GM23338 (cell line): Measurements from ENCODE around the gene B3GAT2. TPM values are rescaled to one million over a fixed set of nuclear protein-coding genes. Genes with fewer than 3 reads are reported as not detected.

ENCODE experiments used
- ATAC-seq: fragments of 200-7000 bp; cut with Tn5 transposase; 3 replicates; pipeline ENCODE4 v1.9.1; 2020
- DNase-seq: peaks from one replicate; pipeline ENCODE4 v3.0.0-alpha.2; 2015; ENCODE audit warnings: low spot score
- H2AFZ ChIP-seq: fragments of 200-600 bp; sonication (generic); 2 replicates; pipeline ENCODE4 v1.8.0; 2016; ENCODE audit warnings: antibody characterized with exemption, mild to moderate bottlenecking, moderate library complexity
- H3F3A ChIP-seq: fragments of 200-600 bp; sonication (generic); replicated peaks from 2 replicates; pipeline ENCODE4 v1.8.0; 2017; ENCODE audit warnings: antibody characterized with exemption, mixed run types, low read depth
- H3K27ac ChIP-seq: fragments of 200-600 bp; sonication (generic); 2 replicates; pipeline ENCODE4 v1.6.1; 2016; ENCODE audit warnings: low read depth
- H3K27me3 ChIP-seq: fragments of 200-600 bp; sonication (generic); 2 replicates; pipeline ENCODE4 v1.8.0; 2016; ENCODE audit warnings: mild to moderate bottlenecking, mixed run types, moderate library complexity; ENCODE audit not compliant: insufficient read depth
- H3K36me3 ChIP-seq: fragments of 200-600 bp; sonication (generic); 2 replicates; pipeline ENCODE4 v1.8.0; 2016; ENCODE audit warnings: mild to moderate bottlenecking; ENCODE audit not compliant: insufficient read depth
- H3K4me1 ChIP-seq: fragments of 200-600 bp; sonication (generic); 2 replicates; pipeline ENCODE4 v1.8.0; 2016; ENCODE audit warnings: mild to moderate bottlenecking, moderate library complexity; ENCODE audit not compliant: insufficient read depth
- H3K4me2 ChIP-seq: fragments of 200-600 bp; sonication (generic); 2 replicates; pipeline ENCODE4 v1.7.1; 2017; ENCODE audit warnings: mixed run types
- H3K4me3 ChIP-seq: fragments of 200-600 bp; sonication (generic); 2 replicates; pipeline ENCODE4 v1.6.1; 2016; ENCODE audit warnings: mixed run types
- H3K79me2 ChIP-seq: fragments of 200-600 bp; sonication (generic); replicated peaks from 2 replicates; pipeline ENCODE4 v1.8.0; 2017; ENCODE audit warnings: mild to moderate bottlenecking; ENCODE audit not compliant: insufficient read depth
- H3K9me2 ChIP-seq: fragments of 200-600 bp; sonication (generic); 2 replicates; pipeline ENCODE4 v1.8.0; 2017; ENCODE audit not compliant: insufficient read depth
- H4K20me1 ChIP-seq: fragments of 200-600 bp; sonication (generic); replicated peaks from 2 replicates; pipeline ENCODE4 v1.8.0; 2017; ENCODE audit warnings: mild to moderate bottlenecking; ENCODE audit not compliant: insufficient read depth
- H3K27ac Mint-ChIP-seq: 2 replicates; pipeline ENCODE4 v1.8.0; 2020; ENCODE audit warnings: inconsistent platforms, mild to moderate bottlenecking, moderate library complexity, mixed read lengths
- H3K27me3 Mint-ChIP-seq: 3 replicates; pipeline ENCODE4 v1.8.0; 2022; ENCODE audit warnings: low read depth, mild to moderate bottlenecking, moderate library complexity, mixed read lengths, inconsistent platforms; ENCODE audit not compliant: insufficient read depth, poor library complexity
- H3K36me3 Mint-ChIP-seq: 3 replicates; pipeline ENCODE4 v1.8.0; 2021; ENCODE audit warnings: low read depth, mild to moderate bottlenecking, inconsistent platforms, moderate library complexity, mixed read lengths
- H3K4me1 Mint-ChIP-seq: 3 replicates; pipeline ENCODE4 v1.8.0; 2020; ENCODE audit warnings: mild to moderate bottlenecking, inconsistent platforms, mixed read lengths
- H3K4me3 Mint-ChIP-seq: 3 replicates; pipeline ENCODE4 v1.8.0; 2021; ENCODE audit warnings: moderate library complexity, mild to moderate bottlenecking, inconsistent platforms, mixed read lengths
- H3K9me3 Mint-ChIP-seq: 3 replicates; pipeline ENCODE4 v1.8.0; 2020; ENCODE audit warnings: moderate library complexity, mild to moderate bottlenecking, inconsistent platforms, mixed read lengths
- CTCF ChIP-seq, 2 experiments: fragments of 200-600 bp in 1 of 2; sonication (generic) in 1 of 2; conservative IDR thresholded peaks; 2 replicates each; pipeline versions ENCODE4 v1.5.1 to v1.6.1; 2016 to 2017; ENCODE audit warnings: antibody characterized with exemption in 2 of 2, low read depth in 2 of 2, mild to moderate bottlenecking in 2 of 2, moderate library complexity in 1 of 2
- ETS1 ChIP-seq: IDR thresholded peaks from 2 replicates; pipeline ENCODE4 v1.6.1; 2016; ENCODE audit warnings: antibody characterized with exemption
- EZH2 ChIP-seq: fragments of 200-600 bp; sonication (generic); IDR thresholded peaks from one replicate; pipeline ENCODE4 v1.8.0; 2017; ENCODE audit warnings: antibody characterized with exemption, mild to moderate bottlenecking, low read depth; ENCODE audit not compliant: unreplicated experiment
- EZH2phosphoT487 ChIP-seq: fragments of 200-600 bp; sonication (generic); IDR thresholded peaks from one replicate; pipeline ENCODE4 v1.8.1; 2018; ENCODE audit warnings: antibody characterized with exemption; ENCODE audit not compliant: unreplicated experiment
- JUNB ChIP-seq: IDR thresholded peaks from one replicate; pipeline ENCODE4 v1.6.1; 2016; ENCODE audit warnings: antibody characterized with exemption; ENCODE audit not compliant: unreplicated experiment
- NANOG ChIP-seq: IDR thresholded peaks from 2 replicates; pipeline ENCODE4 v1.6.1; 2016; ENCODE audit warnings: antibody characterized with exemption, borderline replicate concordance
- POLR2AphosphoS5 ChIP-seq: IDR thresholded peaks from 2 replicates; pipeline ENCODE4 v1.6.1; 2016; ENCODE audit warnings: antibody characterized with exemption, low read depth
- REST ChIP-seq: IDR thresholded peaks from one replicate; pipeline ENCODE4 v1.6.1; 2018; ENCODE audit warnings: antibody characterized with exemption; ENCODE audit not compliant: unreplicated experiment
- STAT1 ChIP-seq: IDR thresholded peaks from one replicate; pipeline ENCODE4 v1.6.1; 2016; ENCODE audit warnings: antibody characterized with exemption; ENCODE audit not compliant: unreplicated experiment
- ZNF114 ChIP-seq: fragments of 250-450 bp; sonication (Bioruptor Pico); IDR thresholded peaks from 2 replicates; pipeline ENCODE4 v1.5.0; 2020; ENCODE audit warnings: mild to moderate bottlenecking, moderate library complexity
- polyA plus RNA-seq: library from polyadenylated mRNA; unstranded; fragments of >200 nt; fragmentation: Nextera tagmentation; extraction: Ambion mirVana; gene quantifications from 2 replicates; pipeline ENCODE4 v1.2.1, GENCODE V29; 2016
- total RNA-seq: library from RNA; depleted of rRNA; stranded (reverse); fragments of >200 nt; shearing (Covaris generic); gene quantifications from 2 replicates; pipeline ENCODE4 v1.2.3, GENCODE V29; 2014

The B3GAT2 gene
- total and polyA plus RNA-seq, 2 experiments from 2014 or later = 1.7 to 1.8 TPM

- Histone ChIP-seq H2AFZ (no peak overlapping the region), H4K20me1 (0 out of 2 replicates have a peak, but pooled peaks cover 3% of the 10 kb centered on the region), H3K4me2 (no peak overlapping the region), H3K9me2 (no peaks in the 10 kb centered on the region), H3F3A (no peaks in the 10 kb centered on the region), H3K27ac (no peak overlapping the region), H3K79me2 (no peaks in the 10 kb centered on the region), H3K4me1 (no peaks in the 10 kb centered on the region), H3K36me3 (no peaks in the 10 kb centered on the region), H3K27me3 (no peaks in the 10 kb centered on the region), H3K4me3 (no peak overlapping the region)
- Mint-ChIP-seq H3K36me3 (no peaks in the 10 kb centered on the region), H3K4me1 (peaks cover 28% of the 10 kb centered on the region), H3K4me3 (no peak overlapping the region), H3K27ac (no peak overlapping the region), H3K9me3 (no peaks in the 10 kb centered on the region), H3K27me3 (peaks cover 3% of the 10 kb centered on the region)
- TF ChIP-seq JUNB (no peak), CTCF (conservative IDR thresholded peaks at IDR 0.05; ENCODE audit: low read depth in 2 of 2) (no peak)
- no peak for DNase-seq
- no peak for ATAC-seq
Observed at GRCh38 chr6:70842541-70842940, 114.3 kb downstream of the B3GAT2 start.

- no peaks in the 10 kb centered on the region for H3K36me3 Mint-ChIP-seq
- no peaks in the 10 kb centered on the region for H3F3A ChIP-seq
- H3K4me3 ChIP-seq = no peak overlapping the region
- H3K4me1 ChIP-seq = no peaks in the 10 kb centered on the region
- H4K20me1 ChIP-seq = 0 out of 2 replicates have a peak, but pooled peaks cover 3% of the 10 kb centered on the region
- no peaks in the 10 kb centered on the region for H3K9me2 ChIP-seq
- no peaks in the 10 kb centered on the region for H3K9me3 Mint-ChIP-seq
- H3K4me1 Mint-ChIP-seq = peaks cover 13% of the 10 kb centered on the region
- no peaks in the 10 kb centered on the region for H3K79me2 ChIP-seq
- ATAC-seq (no peak), DNase-seq (no peak)
- H3K27me3 Mint-ChIP-seq = peaks cover 2% of the 10 kb centered on the region
- H3K27me3 ChIP-seq = no peaks in the 10 kb centered on the region
- no peak overlapping the region for H3K27ac ChIP-seq
- no peak overlapping the region for H3K27ac Mint-ChIP-seq
- H3K36me3 ChIP-seq = no peaks in the 10 kb centered on the region
- H3K4me3 Mint-ChIP-seq = no peak overlapping the region
- H2AFZ ChIP-seq = no peak overlapping the region
- H3K4me2 ChIP-seq = no peak overlapping the region
- TF ChIP-seq ZNF114 (CRISPR knock-in tag) (no peak), EZH2phosphoT487 (no peak), CTCF (conservative IDR thresholded peaks at IDR 0.05; ENCODE audit: low read depth in 2 of 2) (no peak), REST (no peak), ETS1 (no peak), STAT1 (no peak), POLR2AphosphoS5 (no peak), EZH2 (no peak), NANOG (no peak)
Observed at GRCh38 chr6:70841112-70841511, 115.7 kb downstream of the B3GAT2 start.
